22Rv1 (cell line): Measurements from ENCODE around the gene KRT79.

ENCODE experiments used
- H3K27ac ChIP-seq: fragments of 450-650 bp; 2 replicates; pipeline ENCODE4 v1.5.1; 2017
- CTCF ChIP-seq: fragments of 450-650 bp; IDR thresholded peaks from 2 replicates; pipeline ENCODE4 v1.5.1; 2017; ENCODE audit warnings: mild to moderate bottlenecking
- ZFX ChIP-seq: fragments of 450-650 bp; IDR thresholded peaks from 2 replicates; pipeline ENCODE4 v1.6.1; 2017; ENCODE audit warnings: antibody characterized with exemption, borderline replicate concordance

The KRT79 gene

DNA sequence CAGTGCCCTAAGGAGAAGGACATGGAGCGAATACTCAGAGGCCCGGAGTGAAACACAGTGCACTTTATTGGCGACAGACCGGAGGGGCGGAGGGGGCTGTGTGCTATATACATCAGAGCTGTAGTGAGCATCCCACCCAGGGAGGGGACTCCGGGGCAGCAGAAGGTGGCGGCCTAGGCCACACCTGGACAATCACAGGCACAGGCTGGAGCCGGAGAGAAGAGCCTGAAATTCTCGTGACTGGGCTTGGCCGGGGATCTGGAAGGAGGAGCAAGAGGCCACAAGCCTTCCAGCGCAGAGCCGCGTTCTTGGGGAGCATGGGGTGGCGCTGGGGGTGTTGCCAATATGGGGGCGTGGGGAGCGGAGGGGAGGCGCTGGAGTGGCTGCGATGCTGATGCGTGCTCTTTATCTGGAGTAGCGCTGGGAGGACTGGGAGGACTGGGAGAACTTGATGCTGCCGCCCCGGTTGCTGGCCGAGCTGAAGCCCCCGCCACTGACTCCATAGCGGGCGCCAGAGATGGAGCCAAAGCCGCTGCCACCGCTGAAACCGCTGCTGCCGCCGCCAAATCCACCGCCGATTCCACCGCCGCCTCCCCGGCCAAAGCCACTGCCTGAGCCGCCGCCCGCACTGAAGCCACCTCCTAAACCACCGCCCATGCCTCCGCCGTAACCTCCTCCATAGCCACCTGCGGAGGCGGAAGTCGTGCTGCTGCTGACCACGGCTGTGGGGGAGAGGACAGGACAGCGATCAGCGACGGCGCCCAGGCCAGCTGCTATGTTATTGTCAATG lies 44.3 kb downstream of the KRT79 start:
- no peak for TF ChIP-seq ZFX
- no peak for TF ChIP-seq CTCF
- no peak overlapping the region for H3K27ac ChIP-seq

GRCh38 chr12:52788876-52789636 lies 45.1 kb downstream of the KRT79 start:
- no peak for TF ChIP-seq ZFX
- no peak for TF ChIP-seq CTCF
- no peak overlapping the region for H3K27ac ChIP-seq

GRCh38 chr12:52788192-52788875 lies 45.8 kb downstream of the KRT79 start:
- no peak for TF ChIP-seq ZFX
- TF ChIP-seq CTCF = no peak
- H3K27ac ChIP-seq = no peak overlapping the region

- TF ChIP-seq ZFX (no peak), CTCF (no peak)
- H3K27ac ChIP-seq = no peak overlapping the region
These were observed 46.6 kb downstream of the KRT79 start for GRCh38 chr12:52787324-52788191.

GRCh38 chr12:52784909-52785308 lies 49.2 kb downstream of the KRT79 start:
- no peak for TF ChIP-seq ZFX
- TF ChIP-seq CTCF = no peak
- H3K27ac ChIP-seq = no peak overlapping the region

GRCh38 chr12:52783563-52784316 lies 50.4 kb downstream of the KRT79 start:
- no peak overlapping the region for H3K27ac ChIP-seq

More at GRCh38 chr12:52783563-52784316, 50.4 kb downstream of the KRT79 start:
- TF ChIP-seq CTCF (no peak), ZFX (no peak)
